AG09319 (cell line): ENCODE data around the gene RFX2.

Experiments used
- DNase-seq: peaks from one replicate; pipeline ENCODE4 v3.0.0-alpha.2; 2010; ENCODE audit warnings: low read depth; ENCODE audit errors: extremely low read depth
- TF ChIP-seq, protein P1 (sequence below): IDR thresholded peaks from 2 replicates; pipeline ENCODE4 v1.5.1; 2011; ENCODE audit warnings: low read depth, mild to moderate bottlenecking, inconsistent platforms, low read length, moderate library complexity

The RFX2 gene

GRCh38 chr19:6055013-6055795 lies 55.1 kb downstream of the RFX2 start:
- no peak for DNase-seq
- TF ChIP-seq, protein P1, sequence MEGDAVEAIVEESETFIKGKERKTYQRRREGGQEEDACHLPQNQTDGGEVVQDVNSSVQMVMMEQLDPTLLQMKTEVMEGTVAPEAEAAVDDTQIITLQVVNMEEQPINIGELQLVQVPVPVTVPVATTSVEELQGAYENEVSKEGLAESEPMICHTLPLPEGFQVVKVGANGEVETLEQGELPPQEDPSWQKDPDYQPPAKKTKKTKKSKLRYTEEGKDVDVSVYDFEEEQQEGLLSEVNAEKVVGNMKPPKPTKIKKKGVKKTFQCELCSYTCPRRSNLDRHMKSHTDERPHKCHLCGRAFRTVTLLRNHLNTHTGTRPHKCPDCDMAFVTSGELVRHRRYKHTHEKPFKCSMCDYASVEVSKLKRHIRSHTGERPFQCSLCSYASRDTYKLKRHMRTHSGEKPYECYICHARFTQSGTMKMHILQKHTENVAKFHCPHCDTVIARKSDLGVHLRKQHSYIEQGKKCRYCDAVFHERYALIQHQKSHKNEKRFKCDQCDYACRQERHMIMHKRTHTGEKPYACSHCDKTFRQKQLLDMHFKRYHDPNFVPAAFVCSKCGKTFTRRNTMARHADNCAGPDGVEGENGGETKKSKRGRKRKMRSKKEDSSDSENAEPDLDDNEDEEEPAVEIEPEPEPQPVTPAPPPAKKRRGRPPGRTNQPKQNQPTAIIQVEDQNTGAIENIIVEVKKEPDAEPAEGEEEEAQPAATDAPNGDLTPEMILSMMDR: no peak

DNA sequence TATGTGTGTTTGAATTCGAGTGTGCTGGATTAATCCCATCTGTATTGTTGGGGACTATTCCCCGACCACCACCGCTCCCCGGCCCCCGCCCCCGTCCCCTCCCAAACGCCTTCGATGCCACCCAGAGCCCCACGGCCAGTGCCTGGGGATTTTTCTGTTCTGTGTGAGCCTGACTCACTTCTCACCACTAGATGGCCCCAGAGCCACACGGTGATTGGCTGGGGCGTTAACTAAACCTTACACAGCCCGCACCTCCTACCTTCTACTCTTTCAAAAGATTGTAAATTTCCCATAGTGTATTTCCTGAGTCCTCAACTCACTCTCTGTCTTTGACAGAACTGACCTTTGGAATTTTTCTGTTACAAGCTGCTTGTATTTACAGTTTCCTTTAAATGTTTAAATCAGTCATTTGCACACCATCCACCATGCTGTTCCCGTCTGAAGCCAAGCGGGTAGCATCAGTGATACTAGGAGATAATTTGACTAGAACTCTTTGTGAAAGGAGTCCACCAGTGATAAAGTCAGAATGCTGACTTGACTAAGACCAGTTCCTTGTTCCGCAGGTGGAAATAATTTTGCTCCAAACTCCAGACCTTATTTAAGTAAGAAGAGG lies 61.4 kb downstream of the RFX2 start:
- no peak for DNase-seq

DNA sequence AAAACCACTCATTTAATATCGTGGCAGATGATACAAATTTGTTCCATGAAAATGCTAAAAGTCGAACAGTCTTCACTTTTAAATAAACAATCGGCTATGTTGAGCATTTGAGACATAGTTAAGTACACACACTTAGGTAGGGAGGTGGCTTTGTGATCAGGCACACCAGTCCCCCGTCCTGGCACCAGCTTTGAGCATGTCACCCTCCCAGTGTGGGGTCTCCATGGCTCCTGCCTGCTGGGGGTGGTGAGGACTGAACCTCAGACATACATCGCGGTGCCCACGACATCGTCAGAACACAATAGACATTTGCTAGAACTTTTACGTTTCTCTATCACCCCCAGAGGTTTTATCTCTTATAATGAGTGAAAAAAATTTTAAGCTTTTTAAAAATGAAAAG lies 62.0 kb downstream of the RFX2 start:
- TF ChIP-seq, protein P1: no peak
- no peak for DNase-seq

More for the DNA sequence above, 61.4 kb downstream of the RFX2 start:
- TF ChIP-seq, protein P1: peak; percentile 87

GRCh38 chr19:6047741-6048251 lies 62.5 kb downstream of the RFX2 start:
- TF ChIP-seq, protein P1: peak; percentile 83
- DNase-seq: no peak

DNA sequence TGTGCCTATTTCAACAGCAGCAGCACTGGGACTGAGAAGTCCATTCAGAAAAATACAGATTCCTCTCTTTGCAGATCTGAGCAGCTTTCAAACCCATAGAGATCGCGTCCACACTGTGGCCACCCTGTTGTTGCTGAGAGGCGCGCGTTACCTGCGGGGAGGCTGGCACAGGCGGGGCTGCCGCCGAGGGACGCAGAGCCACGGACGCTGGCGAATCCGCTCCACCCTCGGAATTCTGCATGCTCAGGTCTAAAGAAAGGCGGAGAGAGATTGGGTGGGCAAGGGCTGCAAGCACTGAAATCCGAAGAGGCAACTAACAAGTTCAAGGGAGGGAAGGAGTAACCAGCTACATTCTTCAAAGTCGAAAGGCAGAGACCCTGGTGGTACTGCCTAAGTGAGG lies 63.0 kb downstream of the RFX2 start:
- DNase-seq: no peak
- TF ChIP-seq, protein P1: no peak

- no peak for DNase-seq
- TF ChIP-seq, protein P1: no peak
Observed at GRCh38 chr19:6045108-6045507, 65.2 kb downstream of the RFX2 start.
